Activated CD4-positive, alpha-beta T cell treated with anti-CD3 and anti-CD28 coated beads, Interleukin-2, amount 50 U/mL, for 1 hour (primary cell): ENCODE results near the gene TTLL3.
"Not testable (repeated sequence)": the region's sequence is repeated elsewhere in the genome, so short reads cannot be mapped to it uniquely, and the experiment has no call there.

Experiments used
- DNase-seq: peaks from one replicate; pipeline ENCODE4 v3.0.0-alpha.2; 2020

TTLL3 gene

GRCh38 chr3:9875448-9875847, 65.4 kb downstream of the TTLL3 start:
- DNase-seq: no peak

- not testable (repeated sequence) for DNase-seq
These were observed 66.2 kb downstream of the TTLL3 start for GRCh38 chr3:9876255-9876654.

GRCh38 chr3:9876991-9877390, 66.9 kb downstream of the TTLL3 start:
- no peak for DNase-seq

- DNase-seq: no peak
These were observed 68.6 kb downstream of the TTLL3 start for GRCh38 chr3:9878700-9879099.

- DNase-seq: no peak
These were observed 69.9 kb downstream of the TTLL3 start, which contains the start of gene CIDEC for GRCh38 chr3:9879830-9880549. CIDEC (minus strand) TSS chr3:9880253; CDS start chr3:9878486, 1,767 bp downstream.

GRCh38 chr3:9881441-9881840, 71.4 kb downstream of the TTLL3 start:
- no peak for DNase-seq

GRCh38 chr3:9883706-9884554, 73.9 kb downstream of the TTLL3 start:
- DNase-seq: no peak

GRCh38 chr3:9884555-9885165, 74.6 kb downstream of the TTLL3 start:
- no peak for DNase-seq
